ENCODE measurements around the gene STEAP3.

DNA sequence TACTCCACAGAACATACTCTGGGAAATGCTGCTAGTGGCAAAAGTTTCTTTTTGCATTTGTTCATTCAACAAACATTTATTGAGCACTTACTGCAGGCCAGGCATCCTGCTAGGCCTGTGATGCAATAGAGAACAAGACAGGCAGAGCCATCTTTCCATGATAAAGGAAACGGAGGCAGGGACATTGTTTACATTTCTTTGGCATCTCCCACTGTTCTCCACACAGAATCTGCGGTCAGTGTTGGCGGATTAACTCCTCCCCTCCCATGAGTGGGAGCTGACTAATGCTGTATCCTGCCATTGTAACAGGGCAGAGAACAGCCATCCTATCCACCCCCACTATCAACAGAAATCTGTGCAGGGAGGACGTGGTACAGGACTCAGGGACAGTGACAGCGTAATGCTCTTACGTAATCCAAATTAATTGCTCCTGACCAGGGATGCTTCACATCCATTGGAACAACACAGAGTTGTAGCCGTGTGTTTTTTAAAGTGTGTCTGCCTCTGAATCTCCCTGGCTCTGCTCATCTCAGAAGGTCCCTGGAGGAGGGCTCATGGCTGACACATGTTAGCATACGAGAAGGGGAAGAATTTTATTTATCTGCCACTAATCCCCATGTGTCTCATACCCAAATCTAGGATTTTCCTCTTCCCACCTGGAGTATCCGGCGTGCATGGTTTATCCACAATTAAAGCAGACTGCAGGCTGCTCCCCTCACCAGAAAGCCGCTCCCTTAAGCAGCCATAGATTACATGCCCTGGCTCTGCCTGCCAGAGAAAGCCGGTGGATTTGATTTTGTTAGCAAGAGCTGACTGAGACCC lies 32.3 kb downstream of the STEAP3 start:
- TF ChIP-seq EP300 (IDR thresholded peaks at IDR 0.05) (no peak), CTCF (IDR thresholded peaks at IDR 0.05) (no peak), POLR2A (IDR thresholded peaks at IDR 0.05) (no peak), POLR2AphosphoS5 (IDR thresholded peaks at IDR 0.05) (no peak)
